Endothelial cell of umbilical vein (primary cell): ENCODE data around the gene MLLT1. TPM values are rescaled to one million over a fixed set of nuclear protein-coding genes. Genes with fewer than 3 reads are reported as not detected.

Source experiments
- BruUV-seq: library from RNA; stranded (reverse); fragments of 400-500 nt; replicated peaks from 2 replicates; lab custom pipeline; 2021; lab: Mats Ljungman, UMichigan
- CTCF ChIA-PET: fragments of 300-600, 350-600 bp; sonication (Branson Sonifier 250); formaldehyde crosslinking; loops from one replicate; lab custom pipeline; 2021; ENCODE audit warnings: antibody characterized with exemption, inconsistent platforms; lab: Charles Lee
- POLR2A ChIA-PET: fragments of 300-600, 350-600 bp; sonication (Branson Sonifier 250); formaldehyde crosslinking; loops from one replicate; lab custom pipeline; 2021; ENCODE audit warnings: antibody characterized with exemption, inconsistent platforms; lab: Charles Lee
- DNase-seq: peaks from one replicate; pipeline ENCODE4 v3.0.0-alpha.2; 2011; ENCODE audit warnings: low read depth, low spot score
- FAIRE-seq: peaks from 2 replicates; lab custom pipeline; 2011; peaks lifted over from hg19 to GRCh38; lab: Jason Lieb, UNC
- H2AFZ ChIP-seq: 2 replicates; pipeline ENCODE4 v1.6.0; 2012; ENCODE audit warnings: low read depth, low read length, control low read depth, inconsistent platforms
- H3K27ac ChIP-seq: 2 replicates; pipeline ENCODE4 v1.5.1; 2011; ENCODE audit warnings: low read depth, mild to moderate bottlenecking, control low read depth, low read length, moderate library complexity; ENCODE audit not compliant: insufficient read depth
- H3K27me3 ChIP-seq, 2 experiments: 2 replicates each; pipeline versions ENCODE4 v1.6.0 to v1.6.1; 2011; ENCODE audit warnings: low read length in 2 of 2, mixed read lengths in 1 of 2; ENCODE audit not compliant: control insufficient read depth in 2 of 2, insufficient read depth in 2 of 2
- H3K36me3 ChIP-seq, 2 experiments: 2 replicates in 1 of 2; 3 replicates in 1 of 2; pipeline ENCODE4 v1.5.1; 2011; ENCODE audit warnings: low read length in 2 of 2, mild to moderate bottlenecking in 1 of 2, moderate library complexity in 1 of 2; ENCODE audit not compliant: control insufficient read depth in 2 of 2, insufficient read depth in 2 of 2; ENCODE audit errors: extremely low read depth in 1 of 2
- H3K4me1 ChIP-seq: 3 replicates; pipeline ENCODE4 v1.5.1; 2011; ENCODE audit warnings: mild to moderate bottlenecking, low read length; ENCODE audit not compliant: control insufficient read depth, insufficient read depth; ENCODE audit errors: extremely low read depth
- H3K4me2 ChIP-seq: 2 replicates; pipeline ENCODE4 v1.6.1; 2011; ENCODE audit warnings: low read length, control low read depth, mixed read lengths; ENCODE audit not compliant: insufficient read depth
- H3K4me3 ChIP-seq, 3 experiments: fragments of 200-600 bp in 1 of 3; sonication (generic), shearing (Covaris generic) in 1 of 3; replicated peaks in 1 of 3; 2 replicates each; pipeline ENCODE4 v1.5.1; 2011 to 2016; ENCODE audit warnings: control low read depth in 3 of 3, low read length in 3 of 3, mild to moderate bottlenecking in 2 of 3, inconsistent platforms in 1 of 3, low read depth in 1 of 3, moderate library complexity in 1 of 3; ENCODE audit not compliant: insufficient read depth in 1 of 3
- H3K79me2 ChIP-seq: 2 replicates; pipeline ENCODE4 v1.6.0; 2012; ENCODE audit warnings: low read length, inconsistent platforms; ENCODE audit not compliant: control insufficient read depth, insufficient read depth
- H3K9ac ChIP-seq: replicated peaks from 2 replicates; pipeline ENCODE3; 2011; ENCODE audit warnings: low read length, control low read depth; ENCODE audit not compliant: insufficient read depth; ENCODE audit errors: extremely low read depth
- H3K9me1 ChIP-seq: replicated peaks from 3 replicates; pipeline ENCODE4 v1.6.0; 2011; ENCODE audit warnings: mild to moderate bottlenecking, low read length; ENCODE audit not compliant: control insufficient read depth, insufficient read depth; ENCODE audit errors: extremely low read depth
- H3K9me3 ChIP-seq: replicated peaks from 2 replicates; pipeline ENCODE4 v1.5.1; 2012; ENCODE audit warnings: low read length, inconsistent platforms; ENCODE audit not compliant: control insufficient read depth, insufficient read depth
- H4K20me1 ChIP-seq: replicated peaks from 2 replicates; pipeline ENCODE3; 2011; ENCODE audit warnings: mild to moderate bottlenecking, low read length; ENCODE audit not compliant: control insufficient read depth, insufficient read depth; ENCODE audit errors: extremely low read depth
- EZH2 ChIP-seq: IDR thresholded peaks from 2 replicates; pipeline ENCODE4 v1.6.1; 2012; ENCODE audit warnings: borderline replicate concordance, low read depth, mild to moderate bottlenecking, moderate library complexity, low read length, inconsistent platforms; ENCODE audit not compliant: severe bottlenecking
- FOS ChIP-seq: IDR thresholded peaks from 2 replicates; pipeline ENCODE4 v1.6.1; 2011; ENCODE audit warnings: mild to moderate bottlenecking, low read length, moderate library complexity, borderline replicate concordance; ENCODE audit not compliant: insufficient read depth
- GATA2 ChIP-seq: IDR thresholded peaks from 2 replicates; pipeline ENCODE4 v1.7.0; 2011; ENCODE audit warnings: low read depth, mild to moderate bottlenecking, moderate library complexity, mixed read lengths, low read length; ENCODE audit not compliant: insufficient read length, insufficient read depth
- JUN ChIP-seq: IDR thresholded peaks from 2 replicates; pipeline ENCODE4 v1.6.1; 2011; ENCODE audit warnings: borderline replicate concordance, low read depth; ENCODE audit not compliant: insufficient read length, insufficient read depth
- MYC ChIP-seq: IDR thresholded peaks from one replicate; pipeline ENCODE4 v1.6.1; 2011; ENCODE audit warnings: mild to moderate bottlenecking, low read depth, low read length
- POLR2A ChIP-seq: IDR thresholded peaks from 2 replicates; pipeline ENCODE4 v1.6.1; 2012; ENCODE audit warnings: low read depth, mild to moderate bottlenecking, control low read depth, low read length
- POLR2AphosphoS5 ChIP-seq: IDR thresholded peaks from 2 replicates; pipeline ENCODE4 v1.6.1; 2012; ENCODE audit warnings: low read depth, mild to moderate bottlenecking, control low read depth, low read length, moderate library complexity; ENCODE audit not compliant: insufficient read depth
- dilution Hi-C: fragments of 300-500 bp; cut with MboI; formaldehyde crosslinking; loops from one replicate; pipeline ENCODE4 v1.15.0; 2019; ENCODE audit warnings: low sequenced_read_pairs; ENCODE audit not compliant: extremely low pct_ligation_motif_present
- intact Hi-C: fragments of 100-400 bp; cut with micrococcal nuclease; formaldehyde crosslinking; loops from one replicate; pipeline ENCODE4 v1.10.0; 2022
- polyA plus RNA-seq, 4 experiments: library from polyadenylated mRNA; depleted of rRNA in 3 of 4; stranded (reverse) in 3 of 4; unstranded in 1 of 4; fragments of >200 nt; gene quantifications; 2 replicates each; pipeline versions ENCODE4 v1.2.1 to v1.2.3, GENCODE V29; 2011 to 2012; ENCODE audit warnings: missing spikeins in 1 of 4
- total RNA-seq: library from RNA; stranded (reverse); gene quantifications from 2 replicates; pipeline ENCODE4 v1.2.3, GENCODE V29; 2021
- TF ChIP-seq, protein P1 (sequence below), 2 donors: IDR thresholded peaks; 1 replicate in 1 of 2; 2 replicates in 1 of 2; pipeline ENCODE4 v1.5.1; 2011; ENCODE audit warnings: low read length in 2 of 2, mild to moderate bottlenecking in 2 of 2, moderate library complexity in 2 of 2, control low read depth in 1 of 2, inconsistent platforms in 1 of 2, low read depth in 1 of 2; ENCODE audit not compliant: insufficient read depth in 1 of 2; ENCODE audit errors: extremely low read depth in 1 of 2
- TF ChIP-seq, protein P2 (sequence below): IDR thresholded peaks from 2 replicates; pipeline ENCODE4 v1.6.1; 2011; ENCODE audit not compliant: insufficient read depth, insufficient read length

MLLT1 gene
- total and polyA plus RNA-seq, 2 donors (not counting 3 experiments of a cell fraction or from before 2014, with no cell fraction given), result 43.9 to 84.8 TPM

DNA sequence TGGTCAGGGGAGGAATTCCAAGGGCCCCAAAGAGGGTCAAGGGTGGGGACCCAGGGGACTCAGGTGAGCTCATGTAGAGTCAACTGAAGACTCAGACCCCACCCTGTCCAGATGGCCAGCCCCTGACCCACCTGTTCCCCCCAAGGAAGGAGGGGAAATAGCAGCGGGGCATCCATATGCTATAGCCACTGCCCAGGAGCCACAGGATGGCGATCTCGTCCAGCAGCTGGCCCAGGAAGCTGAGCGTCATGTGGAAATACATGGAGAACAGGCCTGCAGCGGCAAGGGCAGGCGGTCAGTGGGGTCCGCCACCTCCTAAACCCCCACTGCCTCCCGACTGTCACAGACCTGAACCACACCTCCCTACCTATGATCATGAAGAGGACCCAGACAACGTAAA, 32.2 kb upstream of the MLLT1 start:
- no peak overlapping the region for H3K4me3 ChIP-seq
- no peak overlapping the region for H3K9ac ChIP-seq
- no peaks in the 10 kb centered on the region for H3K9me1 ChIP-seq
- no peak overlapping the region for H3K4me2 ChIP-seq
- DNase-seq, result no peak
- FAIRE-seq, result no peak
- dilution Hi-C loops, result no loop called here
- H3K27me3 ChIP-seq, result no peaks in the 10 kb centered on the region
- BruUV-seq, result no TSS peak
- no peak overlapping the region for H3K27ac ChIP-seq
- TF ChIP-seq, protein P1, sequence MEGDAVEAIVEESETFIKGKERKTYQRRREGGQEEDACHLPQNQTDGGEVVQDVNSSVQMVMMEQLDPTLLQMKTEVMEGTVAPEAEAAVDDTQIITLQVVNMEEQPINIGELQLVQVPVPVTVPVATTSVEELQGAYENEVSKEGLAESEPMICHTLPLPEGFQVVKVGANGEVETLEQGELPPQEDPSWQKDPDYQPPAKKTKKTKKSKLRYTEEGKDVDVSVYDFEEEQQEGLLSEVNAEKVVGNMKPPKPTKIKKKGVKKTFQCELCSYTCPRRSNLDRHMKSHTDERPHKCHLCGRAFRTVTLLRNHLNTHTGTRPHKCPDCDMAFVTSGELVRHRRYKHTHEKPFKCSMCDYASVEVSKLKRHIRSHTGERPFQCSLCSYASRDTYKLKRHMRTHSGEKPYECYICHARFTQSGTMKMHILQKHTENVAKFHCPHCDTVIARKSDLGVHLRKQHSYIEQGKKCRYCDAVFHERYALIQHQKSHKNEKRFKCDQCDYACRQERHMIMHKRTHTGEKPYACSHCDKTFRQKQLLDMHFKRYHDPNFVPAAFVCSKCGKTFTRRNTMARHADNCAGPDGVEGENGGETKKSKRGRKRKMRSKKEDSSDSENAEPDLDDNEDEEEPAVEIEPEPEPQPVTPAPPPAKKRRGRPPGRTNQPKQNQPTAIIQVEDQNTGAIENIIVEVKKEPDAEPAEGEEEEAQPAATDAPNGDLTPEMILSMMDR (IDR thresholded peaks at IDR 0.05; ENCODE audit: extremely low read depth in 1 of 2, insufficient read depth in 1 of 2, low read depth in 1 of 2, low read length in 2 of 2), result no peak
- TF ChIP-seq GATA2, result no peak
- H2AFZ ChIP-seq, result no peak overlapping the region
- no peaks in the 10 kb centered on the region for H3K4me1 ChIP-seq
- H3K9me3 ChIP-seq, result no peaks in the 10 kb centered on the region
- H3K79me2 ChIP-seq, result no peaks in the 10 kb centered on the region
- H4K20me1 ChIP-seq, result no peaks in the 10 kb centered on the region
- no peaks in the 10 kb centered on the region for H3K36me3 ChIP-seq
- POLR2A ChIA-PET, result no interaction called here
- intact Hi-C loops, result no loop called here
- CTCF ChIA-PET, result interaction anchor here (0.8 kb wide), 1 partner anchor 11 kb away, joined by 3 read pairs; no protein-coding TSS in a partner anchor

DNA sequence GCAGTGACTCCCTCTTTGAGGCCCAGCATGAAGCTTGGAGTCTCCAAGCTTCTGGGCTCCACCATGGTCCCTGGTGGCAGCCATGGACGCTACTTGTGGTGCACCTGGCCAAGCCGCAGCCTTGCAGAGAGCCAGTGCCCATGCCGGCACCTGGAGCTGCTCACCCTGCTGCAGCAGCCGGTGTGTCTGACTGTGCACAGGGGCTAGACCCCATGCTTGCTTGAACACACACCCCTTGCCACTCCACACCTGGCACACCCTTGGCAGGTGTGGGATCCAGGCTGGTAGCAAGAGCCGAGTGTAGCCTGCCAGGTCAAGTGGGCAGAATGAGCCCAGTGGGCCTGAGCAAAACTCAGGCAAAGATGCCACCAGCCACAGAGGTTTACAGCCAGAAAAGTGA, 18.6 kb upstream of the MLLT1 start:
- H3K27me3 ChIP-seq, result no peaks in the 10 kb centered on the region
- FAIRE-seq, result no peak
- no peaks in the 10 kb centered on the region for H3K9me3 ChIP-seq
- CTCF ChIA-PET, result interaction anchor here (0.9 to 11.5 kb wide), 6 partner anchors 9 to 172 kb away, joined by 3 to 199 read pairs (median 5); no protein-coding TSS in a partner anchor
- H2AFZ ChIP-seq, result no peak overlapping the region
- H3K36me3 ChIP-seq, result no peaks in the 10 kb centered on the region
- no peak overlapping the region for H3K4me2 ChIP-seq
- TF ChIP-seq EZH2, result no peak
- TF ChIP-seq POLR2AphosphoS5, result no peak
- TF ChIP-seq, protein P1 (IDR thresholded peaks at IDR 0.05; ENCODE audit: extremely low read depth in 1 of 2, insufficient read depth in 1 of 2, low read depth in 1 of 2, low read length in 2 of 2), result no peak
- no peak for TF ChIP-seq FOS
- TF ChIP-seq POLR2A, result no peak
- TF ChIP-seq JUN, result no peak
- TF ChIP-seq MYC, result no peak
- TF ChIP-seq, protein P2, sequence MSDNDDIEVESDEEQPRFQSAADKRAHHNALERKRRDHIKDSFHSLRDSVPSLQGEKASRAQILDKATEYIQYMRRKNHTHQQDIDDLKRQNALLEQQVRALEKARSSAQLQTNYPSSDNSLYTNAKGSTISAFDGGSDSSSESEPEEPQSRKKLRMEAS, result no peak
- no peak for TF ChIP-seq GATA2
- no peaks in the 10 kb centered on the region for H3K79me2 ChIP-seq
- no peaks in the 10 kb centered on the region for H4K20me1 ChIP-seq
- intact Hi-C loops (no loop called here), dilution Hi-C loops (no loop called here)
- BruUV-seq, result no TSS peak
- no peak overlapping the region for H3K9ac ChIP-seq
- H3K27ac ChIP-seq, result no peak overlapping the region
- H3K9me1 ChIP-seq, result no peaks in the 10 kb centered on the region
- no peak for DNase-seq
- POLR2A ChIA-PET, result no interaction called here
- H3K4me1 ChIP-seq, result no peaks in the 10 kb centered on the region
- no peak overlapping the region for H3K4me3 ChIP-seq
